ENCODE data around the gene ATXN7L1. TPM values are rescaled to one million over a fixed set of nuclear protein-coding genes. Genes with fewer than 3 reads are reported as not detected.

ATXN7L1 gene
- total RNA-seq, 1 donor from 2014 or later = 18.6 TPM

DNA sequence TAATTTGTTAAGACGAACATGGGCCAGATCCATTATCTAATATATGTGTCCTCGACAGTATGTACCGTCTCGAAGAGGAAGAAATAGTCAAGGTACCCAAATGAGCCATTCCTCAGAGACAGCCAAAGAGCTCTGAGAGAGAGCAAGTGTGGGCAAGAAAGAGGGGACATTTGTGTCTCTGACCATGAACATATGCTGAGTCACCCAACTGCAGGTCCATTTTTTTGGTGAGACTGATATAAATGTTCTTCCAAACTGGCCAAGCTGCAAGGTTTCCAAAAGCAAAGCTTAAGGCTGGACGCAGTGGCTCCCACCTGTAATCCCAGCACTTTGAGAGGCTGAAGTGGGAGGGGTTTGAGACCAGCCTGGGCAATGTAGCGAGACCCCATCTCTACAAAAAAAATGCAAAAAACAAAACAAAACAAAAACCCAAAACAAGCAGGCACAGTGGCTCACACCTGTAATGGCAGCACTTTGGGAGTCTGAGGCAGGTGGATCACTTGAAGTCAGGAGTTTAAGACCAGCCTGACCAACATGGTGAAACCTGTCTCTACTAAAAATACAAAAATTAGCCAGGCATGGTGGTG lies 26.0 kb upstream of the ATXN7L1 start:
- Mint-ChIP-seq H3K4me3 (no peak overlapping the region), H3K9me3 (peaks cover 3% of the 10 kb centered on the region), H3K27ac (no peak overlapping the region), H3K36me3 (ENCODE audit: low read depth) (no peaks in the 10 kb centered on the region), H3K4me1 (no peaks in the 10 kb centered on the region), H3K27me3 (no peaks in the 10 kb centered on the region)
- intact Hi-C loops (cut with micrococcal nuclease) = no loop called here
- POLR2A ChIA-PET = no interaction called here
- ATAC-seq (ENCODE audit: low read depth) = no peak
- CTCF ChIA-PET = no interaction called here
- no peak for DNase-seq
- TF ChIP-seq, protein P1, sequence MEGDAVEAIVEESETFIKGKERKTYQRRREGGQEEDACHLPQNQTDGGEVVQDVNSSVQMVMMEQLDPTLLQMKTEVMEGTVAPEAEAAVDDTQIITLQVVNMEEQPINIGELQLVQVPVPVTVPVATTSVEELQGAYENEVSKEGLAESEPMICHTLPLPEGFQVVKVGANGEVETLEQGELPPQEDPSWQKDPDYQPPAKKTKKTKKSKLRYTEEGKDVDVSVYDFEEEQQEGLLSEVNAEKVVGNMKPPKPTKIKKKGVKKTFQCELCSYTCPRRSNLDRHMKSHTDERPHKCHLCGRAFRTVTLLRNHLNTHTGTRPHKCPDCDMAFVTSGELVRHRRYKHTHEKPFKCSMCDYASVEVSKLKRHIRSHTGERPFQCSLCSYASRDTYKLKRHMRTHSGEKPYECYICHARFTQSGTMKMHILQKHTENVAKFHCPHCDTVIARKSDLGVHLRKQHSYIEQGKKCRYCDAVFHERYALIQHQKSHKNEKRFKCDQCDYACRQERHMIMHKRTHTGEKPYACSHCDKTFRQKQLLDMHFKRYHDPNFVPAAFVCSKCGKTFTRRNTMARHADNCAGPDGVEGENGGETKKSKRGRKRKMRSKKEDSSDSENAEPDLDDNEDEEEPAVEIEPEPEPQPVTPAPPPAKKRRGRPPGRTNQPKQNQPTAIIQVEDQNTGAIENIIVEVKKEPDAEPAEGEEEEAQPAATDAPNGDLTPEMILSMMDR (IDR thresholded peaks at IDR 0.05) = no peak

DNA sequence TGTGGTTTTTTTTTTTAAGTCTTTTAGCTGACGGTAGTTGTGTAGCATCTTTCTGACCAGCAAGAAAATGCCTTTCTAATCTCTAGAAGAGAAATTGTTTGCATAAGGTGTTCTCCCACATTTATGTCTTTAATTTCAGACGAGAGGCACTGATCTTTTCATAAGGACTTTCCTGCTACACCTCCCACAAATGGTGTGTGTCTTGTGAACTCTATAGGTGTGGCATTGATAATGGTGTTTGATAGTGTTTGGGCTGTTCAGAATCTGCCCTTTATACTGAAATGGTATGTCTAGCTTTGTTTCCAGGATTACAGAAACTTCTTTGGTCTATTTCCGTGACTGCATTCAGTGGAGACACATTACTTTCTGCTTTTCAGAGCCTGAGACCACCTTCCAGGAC lies 21.6 kb upstream of the ATXN7L1 start:
- no peaks in the 10 kb centered on the region for H3K27me3 Mint-ChIP-seq
- no peaks in the 10 kb centered on the region for H3K36me3 Mint-ChIP-seq (ENCODE audit: low read depth)
- ChIA-PET POLR2A (no interaction called here), CTCF (no interaction called here)
- DNase-seq (no peak), ATAC-seq (ENCODE audit: low read depth) (no peak)
- no peak overlapping the region for H3K4me3 Mint-ChIP-seq
- H3K9me3 Mint-ChIP-seq = no peaks in the 10 kb centered on the region
- TF ChIP-seq, protein P1 (IDR thresholded peaks at IDR 0.05) = no peak
- H3K27ac Mint-ChIP-seq = no peak overlapping the region
- no peaks in the 10 kb centered on the region for H3K4me1 Mint-ChIP-seq
- intact Hi-C loops (cut with micrococcal nuclease) = no loop called here

DNA sequence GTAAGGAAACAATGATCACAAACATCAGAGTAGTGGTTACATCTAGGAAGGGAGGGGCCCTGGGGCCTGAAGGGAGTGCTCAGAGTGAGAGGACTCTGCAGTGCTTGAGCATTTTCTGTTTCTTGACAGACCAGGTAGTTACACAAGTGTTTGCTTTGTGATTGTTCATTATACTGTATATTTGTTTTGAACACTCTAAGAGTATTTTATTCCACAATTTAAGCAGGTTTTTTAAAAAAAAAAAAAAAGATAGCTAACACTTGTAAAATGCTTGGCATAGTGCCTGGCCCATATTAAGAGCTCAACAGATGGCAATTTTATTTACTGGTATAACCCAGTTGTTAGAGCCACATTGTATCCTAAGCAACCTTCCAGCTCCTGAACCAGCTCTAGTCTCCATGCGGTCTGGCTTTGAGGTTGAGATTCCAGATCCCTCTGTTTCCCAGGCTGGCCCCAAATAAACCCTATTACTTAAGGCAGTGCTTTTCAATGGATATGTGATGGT lies 20.1 kb upstream of the ATXN7L1 start:
- CTCF ChIA-PET = no interaction called here
- no peak for DNase-seq

DNA sequence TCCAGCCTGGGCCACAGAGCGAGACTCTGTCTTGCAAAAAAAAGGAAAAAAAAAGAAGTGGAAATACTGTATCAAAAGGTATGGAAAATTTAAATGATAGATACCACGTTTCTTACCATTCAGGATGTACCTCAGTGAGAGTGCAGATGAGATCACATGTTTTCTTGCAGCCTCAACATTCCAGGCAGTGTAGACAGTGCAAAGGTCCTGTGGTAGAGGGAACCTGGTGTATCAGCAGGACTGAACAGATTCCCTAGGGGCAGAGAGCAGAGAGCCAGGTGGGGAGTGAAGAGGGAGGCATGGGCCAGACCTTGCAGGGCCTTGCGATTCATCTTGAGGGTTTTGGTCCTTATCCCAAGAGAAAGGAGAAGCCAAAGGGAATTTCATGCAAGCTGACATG lies 17.7 kb upstream of the ATXN7L1 start:
- intact Hi-C loops (cut with micrococcal nuclease) = no loop called here
- H3K4me3 Mint-ChIP-seq = no peak overlapping the region
- no peaks in the 10 kb centered on the region for H3K36me3 Mint-ChIP-seq (ENCODE audit: low read depth)
- ATAC-seq (ENCODE audit: low read depth) (no peak), DNase-seq (no peak)
- TF ChIP-seq, protein P1 (IDR thresholded peaks at IDR 0.05) = no peak
- H3K27me3 Mint-ChIP-seq = no peaks in the 10 kb centered on the region
- CTCF ChIA-PET = no interaction called here
- no peaks in the 10 kb centered on the region for H3K4me1 Mint-ChIP-seq
- POLR2A ChIA-PET = interaction anchor here (0.5 kb wide), 1 partner anchor 12 kb away, joined by 7 read pairs; no protein-coding TSS in a partner anchor
- H3K27ac Mint-ChIP-seq = no peak overlapping the region
- no peaks in the 10 kb centered on the region for H3K9me3 Mint-ChIP-seq

More for the DNA sequence above, 20.1 kb upstream of the ATXN7L1 start:
- ATAC-seq (ENCODE audit: low read depth) = no peak
- H3K27ac Mint-ChIP-seq = no peak overlapping the region
- no peak overlapping the region for H3K4me3 Mint-ChIP-seq
- intact Hi-C loops (cut with micrococcal nuclease) = no loop called here
- POLR2A ChIA-PET = interaction anchor here (0.7 kb wide), 1 partner anchor 8 kb away, joined by 5 read pairs; no protein-coding TSS in a partner anchor
- no peaks in the 10 kb centered on the region for H3K27me3 Mint-ChIP-seq
- H3K4me1 Mint-ChIP-seq = no peaks in the 10 kb centered on the region
- TF ChIP-seq, protein P1 (IDR thresholded peaks at IDR 0.05) = no peak
- H3K9me3 Mint-ChIP-seq = no peaks in the 10 kb centered on the region
- no peaks in the 10 kb centered on the region for H3K36me3 Mint-ChIP-seq (ENCODE audit: low read depth)

DNA sequence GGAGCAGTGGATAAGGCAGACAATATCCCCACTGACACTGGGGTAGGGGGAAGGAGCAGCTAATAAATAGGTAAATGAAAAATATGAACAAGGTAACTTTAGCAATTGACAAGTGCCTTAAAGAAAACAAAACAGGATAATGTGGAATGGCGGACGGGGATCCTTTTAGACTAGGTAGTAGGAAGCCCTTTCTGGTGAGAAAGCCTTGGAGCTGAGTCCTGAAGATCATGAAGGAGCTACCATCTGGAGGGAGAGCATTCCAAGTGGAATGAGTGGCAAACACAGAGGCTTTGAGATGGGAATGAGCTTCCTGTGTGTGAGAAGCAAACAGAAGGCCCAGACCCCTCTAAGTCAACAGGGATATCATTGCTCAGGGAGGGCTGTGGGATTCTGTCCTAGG lies 16.0 kb upstream of the ATXN7L1 start:
- Mint-ChIP-seq H3K4me3 (no peak overlapping the region), H3K36me3 (ENCODE audit: low read depth) (no peaks in the 10 kb centered on the region)
- CTCF ChIA-PET = interaction anchor here (1.3 kb wide), 1 partner anchor 15 kb away, joined by 4 read pairs; no protein-coding TSS in a partner anchor

More for the DNA sequence above, 16.0 kb upstream of the ATXN7L1 start:
- ATAC-seq (ENCODE audit: low read depth) = no peak
- intact Hi-C loops (cut with micrococcal nuclease) = no loop called here
- Mint-ChIP-seq H3K4me1 (no peaks in the 10 kb centered on the region), H3K27ac (no peak overlapping the region), H3K9me3 (no peaks in the 10 kb centered on the region), H3K27me3 (no peaks in the 10 kb centered on the region)
- POLR2A ChIA-PET = no interaction called here
- DNase-seq = no peak
- TF ChIP-seq, protein P1 (IDR thresholded peaks at IDR 0.05) = no peak

Measured in activated B cell treated with CpG ODN at 0.5 μM for 24 hours (primary cell).